Mesendoderm (in vitro differentiated cells): ENCODE results near the gene BUB3.

Experiments
- DNase-seq: peaks from one replicate; pipeline ENCODE4 v3.0.0; 2013
- H2AK5ac ChIP-seq: 2 replicates; pipeline ENCODE4 v1.6.1; 2013; ENCODE audit warnings: low read length, inconsistent platforms
- H2BK120ac ChIP-seq: 2 replicates; pipeline ENCODE4 v1.6.1; 2013; ENCODE audit warnings: low read depth, mild to moderate bottlenecking, low read length, moderate library complexity, mixed read lengths
- H2BK15ac ChIP-seq: replicated peaks from 2 replicates; pipeline ENCODE4 v1.6.1; 2013; ENCODE audit warnings: low read depth, mild to moderate bottlenecking, moderate library complexity
- H2BK5ac ChIP-seq: 2 replicates; pipeline ENCODE4 v1.6.1; 2013; ENCODE audit warnings: low read length, inconsistent platforms
- H3K18ac ChIP-seq: 2 replicates; pipeline ENCODE4 v1.6.1; 2013; ENCODE audit warnings: mild to moderate bottlenecking, low read length, mixed read lengths
- H3K23ac ChIP-seq: one replicate; pipeline ENCODE4 v1.6.1; 2013; ENCODE audit warnings: low read length
- H3K27ac ChIP-seq: 2 replicates; pipeline ENCODE4 v1.5.1; 2013; ENCODE audit warnings: low read depth, mild to moderate bottlenecking, inconsistent platforms, low read length, moderate library complexity
- H3K27me3 ChIP-seq: 2 replicates; pipeline ENCODE4 v1.6.1; 2013; ENCODE audit warnings: low read length, control low read depth, mild to moderate bottlenecking, inconsistent platforms; ENCODE audit not compliant: insufficient read depth, poor library complexity
- H3K36me3 ChIP-seq: 2 replicates; pipeline ENCODE4 v1.6.1; 2013; ENCODE audit warnings: low read length, inconsistent platforms; ENCODE audit not compliant: control insufficient read depth, insufficient read depth
- H3K4ac ChIP-seq: one replicate; pipeline ENCODE4 v1.6.1; 2013; ENCODE audit warnings: low read depth, mild to moderate bottlenecking, low read length, moderate library complexity
- H3K4me1 ChIP-seq: 2 replicates; pipeline ENCODE4 v1.6.1; 2013; ENCODE audit warnings: low read depth, low read length, inconsistent platforms; ENCODE audit not compliant: control insufficient read depth
- H3K4me2 ChIP-seq: 2 replicates; pipeline ENCODE4 v1.6.1; 2013; ENCODE audit warnings: low read length
- H3K4me3 ChIP-seq: 2 replicates; pipeline ENCODE4 v1.5.1; 2013; ENCODE audit warnings: mild to moderate bottlenecking, low read length
- H3K56ac ChIP-seq: one replicate; pipeline ENCODE4 v1.6.1; 2013; ENCODE audit warnings: low read length
- H3K79me1 ChIP-seq: 2 replicates; pipeline ENCODE4 v1.6.1; 2013; ENCODE audit warnings: low read length, inconsistent platforms
- H3K79me2 ChIP-seq: 2 replicates; pipeline ENCODE4 v1.6.1; 2013; ENCODE audit warnings: mild to moderate bottlenecking, low read length; ENCODE audit not compliant: control insufficient read depth, insufficient read depth
- H3K9ac ChIP-seq: 2 replicates; pipeline ENCODE4 v1.6.1; 2013; ENCODE audit warnings: low read length, inconsistent platforms
- H4K5ac ChIP-seq: one replicate; pipeline ENCODE4 v1.6.1; 2013; ENCODE audit warnings: low read length
- H4K8ac ChIP-seq: one replicate; pipeline ENCODE4 v1.6.1; 2013; ENCODE audit warnings: low read depth, mild to moderate bottlenecking, control low read depth, low read length, moderate library complexity
- WGBS: extraction: QIAGEN DNeasy Blood & Tissue Kit; methylation state at CpG from one replicate; pipeline ENCODE4 v1.1.7; 2013; ENCODE audit warnings: low lambda C conversion rate, missing lambda C conversion rate; ENCODE audit not compliant: insufficient coverage; ENCODE audit errors: extremely low coverage; 5-methylcytosine and 5-hydroxymethylcytosine counted together

The BUB3 gene

GRCh38 chr10:123150986-123151736 is 3.0 kb upstream of the BUB3 start:
- Histone ChIP-seq H2BK15ac (no peak overlapping the region), H2AK5ac (no peak overlapping the region), H2BK5ac (no peak overlapping the region), H3K4me1 (no peaks in the 10 kb centered on the region), H3K79me2 (peaks cover 13% of the 10 kb centered on the region), H4K5ac (no peak overlapping the region), H3K56ac (peak overlapping the region; percentile 75), H3K4ac (no peak overlapping the region), H3K18ac (no peak overlapping the region), H3K4me3 (no peak overlapping the region), H3K27ac (no peak overlapping the region), H4K8ac (no peak overlapping the region), H3K27me3 (peaks cover 48% of the 10 kb centered on the region), H3K36me3 (peaks cover under 1% of the 10 kb centered on the region), H3K79me1 (peaks cover under 1% of the 10 kb centered on the region), H3K4me2 (peak overlapping the region; percentile 55), H3K9ac (peak overlapping the region; percentile 48), H3K23ac (no peak overlapping the region), H2BK120ac (no peak overlapping the region)
- WGBS, result no CpG with 5 or more reads among the region's 56 CpGs
- peak; percentile 69 for DNase-seq

DNA sequence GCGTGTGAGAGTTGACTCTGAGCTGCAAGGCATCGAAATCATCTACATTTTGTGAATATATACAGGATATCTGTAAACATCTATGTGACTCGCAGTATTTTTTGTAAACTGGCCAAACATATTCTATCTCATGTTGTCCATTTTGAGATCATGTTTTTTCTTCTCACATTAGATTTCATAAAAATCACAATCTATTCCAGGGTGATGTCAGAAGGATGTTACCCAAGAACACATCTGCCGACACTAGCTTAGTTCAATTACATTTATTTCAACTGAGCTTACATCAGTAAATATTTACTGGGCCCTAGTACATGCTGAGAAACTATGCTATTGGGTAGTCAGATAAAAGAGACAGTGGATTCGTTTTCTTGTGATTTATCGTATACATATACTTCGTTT is 2.5 kb upstream of the BUB3 start:
- peaks cover 4% of the 10 kb centered on the region for H3K79me1 ChIP-seq
- DNase-seq, result no peak
- peaks cover 44% of the 10 kb centered on the region for H3K27me3 ChIP-seq
- H2AK5ac ChIP-seq, result no peak overlapping the region
- no peak overlapping the region for H3K9ac ChIP-seq
- H3K23ac ChIP-seq, result no peak overlapping the region
- no peak overlapping the region for H3K4me2 ChIP-seq
- no peak overlapping the region for H3K56ac ChIP-seq
- H3K36me3 ChIP-seq, result peaks cover 4% of the 10 kb centered on the region
- H4K8ac ChIP-seq, result no peak overlapping the region
- no peak overlapping the region for H2BK15ac ChIP-seq
- no peak overlapping the region for H4K5ac ChIP-seq
- no peak overlapping the region for H3K4me3 ChIP-seq
- whole genome bisulfite sequencing, result no CpG with 5 or more reads among the region's 7 CpGs
- peaks cover 19% of the 10 kb centered on the region for H3K79me2 ChIP-seq
- H3K4me1 ChIP-seq, result no peaks in the 10 kb centered on the region
- no peak overlapping the region for H2BK120ac ChIP-seq
- no peak overlapping the region for H3K4ac ChIP-seq
- H3K18ac ChIP-seq, result no peak overlapping the region
- no peak overlapping the region for H2BK5ac ChIP-seq
- no peak overlapping the region for H3K27ac ChIP-seq

GRCh38 chr10:123153486-123154091 is 613 bp upstream of the BUB3 start:
- peaks cover 27% of the 10 kb centered on the region for H3K27me3 ChIP-seq

GRCh38 chr10:123154711-123155505 is 706 bp downstream of the BUB3 start:
- peak; percentile 74 for DNase-seq
- Histone ChIP-seq H3K36me3 (peaks cover 7% of the 10 kb centered on the region), H4K8ac (no peak overlapping the region), H3K4me2 (peak overlapping the region; percentile 69), H2AK5ac (no peak overlapping the region), H2BK120ac (no peak overlapping the region), H3K4ac (no peak overlapping the region), H3K79me1 (peaks cover 5% of the 10 kb centered on the region), H3K4me3 (peak overlapping the region; percentile 84), H2BK15ac (no peak overlapping the region), H3K79me2 (peaks cover 34% of the 10 kb centered on the region), H3K9ac (peak overlapping the region; percentile 91), H4K5ac (no peak overlapping the region), H2BK5ac (no peak overlapping the region), H3K18ac (peak overlapping the region; percentile 83), H3K56ac (peak overlapping the region; percentile 95), H3K27me3 (peaks cover 15% of the 10 kb centered on the region), H3K23ac (no peak overlapping the region), H3K4me1 (no peaks in the 10 kb centered on the region), H3K27ac (no peak overlapping the region)
- no CpG with 5 or more reads among the region's 49 CpGs for WGBS

More at GRCh38 chr10:123153486-123154091, 613 bp upstream of the BUB3 start:
- H3K4ac ChIP-seq, result no peak overlapping the region
- peaks cover 5% of the 10 kb centered on the region for H3K79me1 ChIP-seq
- H2BK120ac ChIP-seq, result no peak overlapping the region
- no peak overlapping the region for H2BK15ac ChIP-seq
- H4K5ac ChIP-seq, result peak overlapping the region; percentile 65
- H4K8ac ChIP-seq, result no peak overlapping the region
- no peak for DNase-seq
- WGBS, result no CpG with 5 or more reads among the region's 9 CpGs
- H3K36me3 ChIP-seq, result peaks cover 7% of the 10 kb centered on the region
- no peak overlapping the region for H3K4me2 ChIP-seq
- H3K9ac ChIP-seq, result no peak overlapping the region
- no peak overlapping the region for H3K23ac ChIP-seq
- no peak overlapping the region for H2BK5ac ChIP-seq
- peak overlapping the region; percentile 26 for H3K56ac ChIP-seq
- peaks cover 32% of the 10 kb centered on the region for H3K79me2 ChIP-seq
- H2AK5ac ChIP-seq, result no peak overlapping the region
- no peak overlapping the region for H3K4me3 ChIP-seq
- H3K27ac ChIP-seq, result no peak overlapping the region
- H3K18ac ChIP-seq, result no peak overlapping the region
- H3K4me1 ChIP-seq, result no peaks in the 10 kb centered on the region

GRCh38 chr10:123156078-123156477 is 1.9 kb downstream of the BUB3 start:
- Histone ChIP-seq H3K4me3 (no peak overlapping the region), H3K36me3 (peaks cover 7% of the 10 kb centered on the region), H3K4me2 (peak overlapping the region; percentile 13), H2BK5ac (no peak overlapping the region), H4K8ac (no peak overlapping the region), H3K27ac (no peak overlapping the region), H4K5ac (no peak overlapping the region), H3K27me3 (peaks cover 4% of the 10 kb centered on the region), H2AK5ac (no peak overlapping the region), H3K79me1 (peaks cover 10% of the 10 kb centered on the region), H3K56ac (no peak overlapping the region), H3K23ac (no peak overlapping the region), H3K4me1 (no peaks in the 10 kb centered on the region), H2BK15ac (no peak overlapping the region), H3K79me2 (peaks cover 37% of the 10 kb centered on the region), H3K4ac (no peak overlapping the region), H2BK120ac (no peak overlapping the region), H3K18ac (no peak overlapping the region), H3K9ac (no peak overlapping the region)
- WGBS, result no CpG with 5 or more reads among the region's 2 CpGs
- DNase-seq, result no peak
